Right hindlimb (tissue), 1 donor: ENCODE results near the gene CEL.
"Not testable (repeated sequence)": the region's sequence is repeated elsewhere in the genome, so short reads cannot be mapped to it uniquely, and the experiment has no call there.

Experiments used
- DNase-seq: peaks from one replicate; pipeline ENCODE4 v3.0.0-alpha.2; 2018

CEL gene

GRCh38 chr9:133061764-133062145 is at the start of gene CEL:
Gene CEL (plus strand): TSS chr9:133061981. CDS start chr9:133062003, 22 bp downstream.
- DNase-seq = not testable (repeated sequence)

GRCh38 chr9:133014696-133015095 is 47.1 kb upstream of the CEL start:
- DNase-seq = no peak

- no peak for DNase-seq
Observed at GRCh38 chr9:133023117-133023890, 38.5 kb upstream of the CEL start.

- no peak for DNase-seq
Observed at GRCh38 chr9:133026426-133026825, 35.4 kb upstream of the CEL start.

GRCh38 chr9:133027134-133027533 is 34.6 kb upstream of the CEL start:
- no peak for DNase-seq

GRCh38 chr9:133028221-133028620 is 33.6 kb upstream of the CEL start:
- no peak for DNase-seq

DNA sequence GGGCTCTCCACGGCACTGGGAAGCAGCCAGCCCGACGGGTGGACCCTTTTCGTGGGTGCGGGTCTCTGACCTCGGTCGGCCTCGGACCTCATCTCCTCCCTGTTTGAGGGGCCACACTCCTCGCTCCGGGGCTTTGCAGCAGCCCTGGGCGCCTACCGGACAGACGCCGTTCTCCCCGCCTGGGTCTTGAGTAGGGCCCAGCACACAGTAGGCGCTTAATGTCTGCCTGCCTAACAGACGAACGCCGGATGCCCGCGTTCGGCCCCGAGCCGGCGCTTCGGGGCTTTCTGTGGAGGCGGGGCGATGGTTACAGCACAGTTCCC is 31.8 kb upstream of the CEL start:
- DNase-seq = no peak

- peak; percentile 97 for DNase-seq
Observed at GRCh38 chr9:133030317-133031129, 31.3 kb upstream of the CEL start, which contains the start of gene GTF3C5. Gene GTF3C5 (plus strand): TSS chr9:133030997. CDS start chr9:133031012, 15 bp downstream.

DNA sequence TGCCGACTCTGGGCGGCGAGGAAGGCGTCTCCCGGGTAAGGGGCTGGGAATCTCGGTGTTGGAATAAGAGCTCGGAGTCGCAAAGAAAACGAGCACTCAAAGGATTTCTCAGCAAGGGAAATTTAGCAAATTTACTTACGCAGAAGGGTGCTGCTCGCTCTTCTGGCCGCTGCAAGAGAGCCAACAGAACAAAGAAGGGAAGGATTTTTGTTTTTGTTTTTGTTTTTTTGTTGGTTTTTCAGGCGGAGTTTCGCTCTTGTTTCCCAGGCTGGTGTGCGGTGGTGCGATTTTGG is 30.7 kb upstream of the CEL start:
- no peak for DNase-seq

DNA sequence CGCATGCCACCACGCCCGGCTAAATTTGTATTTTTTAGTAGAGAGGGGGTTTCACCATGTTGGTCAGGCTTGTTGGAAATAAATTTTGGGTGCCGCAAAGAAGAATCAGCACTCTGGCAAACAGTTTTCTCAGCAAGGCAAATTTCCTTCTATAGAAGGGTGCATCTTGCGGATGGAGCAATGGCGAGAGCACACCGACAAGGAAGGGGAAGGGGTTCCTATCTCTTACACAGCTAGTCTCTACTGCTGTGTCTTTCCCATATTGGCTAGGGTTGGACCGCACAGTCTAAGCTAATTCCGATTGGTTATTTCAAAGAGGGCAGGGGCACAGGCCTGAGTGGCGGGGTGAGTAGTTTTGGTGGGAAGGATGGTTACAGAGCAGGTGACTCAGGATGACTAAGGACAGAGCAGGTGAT is 30.3 kb upstream of the CEL start:
- no peak for DNase-seq

DNA sequence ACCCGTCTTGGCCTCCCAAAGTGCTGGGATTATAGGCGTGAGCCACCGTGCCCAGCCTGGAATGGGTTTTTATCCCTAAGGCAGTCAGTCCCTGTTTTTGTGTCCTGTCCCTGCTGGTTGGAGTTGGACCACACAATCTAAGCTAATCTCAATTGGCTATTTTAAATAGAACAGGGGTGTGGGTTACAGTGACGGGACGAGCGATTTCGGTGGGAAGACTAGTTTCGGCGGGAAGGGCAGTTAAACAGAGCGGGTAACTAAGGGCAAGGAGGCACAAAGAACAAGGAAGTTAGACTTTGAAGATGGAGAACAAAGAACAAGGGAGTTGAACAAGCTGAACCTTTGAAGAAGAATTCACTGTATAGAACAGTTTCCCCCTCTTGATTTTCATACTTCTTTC is 29.6 kb upstream of the CEL start:
- DNase-seq = no peak

- no peak for DNase-seq
Observed at GRCh38 chr9:133035669-133036068, 26.1 kb upstream of the CEL start.

DNA sequence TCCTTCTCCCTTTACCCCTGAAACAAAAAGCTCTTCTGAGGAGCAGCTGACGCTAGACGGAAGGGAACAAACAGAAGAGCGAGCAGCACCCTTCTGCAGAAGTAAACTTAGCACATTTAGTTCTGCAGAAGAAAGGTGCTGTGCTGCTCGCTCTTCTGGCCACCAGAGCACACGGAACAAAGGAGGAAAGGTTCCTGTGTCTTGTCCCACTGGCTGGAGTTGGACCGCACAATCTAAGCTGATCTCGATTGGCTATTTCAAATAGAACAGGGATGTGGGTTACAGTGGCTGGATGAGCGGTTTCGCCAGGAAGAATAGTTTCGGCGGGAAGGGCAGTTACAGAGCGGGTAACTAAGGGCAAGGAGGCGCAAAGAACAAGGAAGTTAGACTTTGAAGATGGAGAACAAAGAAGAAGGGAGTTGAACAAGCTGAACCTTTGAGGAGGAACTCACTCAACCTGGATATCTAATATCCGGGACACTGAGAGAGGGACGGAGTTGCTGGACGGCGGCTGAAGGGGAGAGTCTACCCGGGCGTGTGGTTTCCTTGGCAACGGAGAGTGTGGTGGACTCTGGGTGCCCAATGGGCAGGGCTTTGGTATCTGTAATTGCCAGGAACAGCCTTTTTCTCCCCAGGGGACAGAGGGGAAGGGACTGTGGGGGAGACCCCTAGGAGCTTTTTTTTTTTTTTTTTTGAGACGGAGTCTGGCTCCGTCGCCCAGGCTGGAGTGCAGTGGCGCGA is 23.8 kb upstream of the CEL start:
- DNase-seq = no peak

- not testable (repeated sequence) for DNase-seq
Observed at GRCh38 chr9:133040892-133041479, 20.8 kb upstream of the CEL start.

GRCh38 chr9:133041958-133042357 is 19.8 kb upstream of the CEL start:
- DNase-seq = no peak

GRCh38 chr9:133042676-133043075 is 19.1 kb upstream of the CEL start:
- DNase-seq = no peak

DNA sequence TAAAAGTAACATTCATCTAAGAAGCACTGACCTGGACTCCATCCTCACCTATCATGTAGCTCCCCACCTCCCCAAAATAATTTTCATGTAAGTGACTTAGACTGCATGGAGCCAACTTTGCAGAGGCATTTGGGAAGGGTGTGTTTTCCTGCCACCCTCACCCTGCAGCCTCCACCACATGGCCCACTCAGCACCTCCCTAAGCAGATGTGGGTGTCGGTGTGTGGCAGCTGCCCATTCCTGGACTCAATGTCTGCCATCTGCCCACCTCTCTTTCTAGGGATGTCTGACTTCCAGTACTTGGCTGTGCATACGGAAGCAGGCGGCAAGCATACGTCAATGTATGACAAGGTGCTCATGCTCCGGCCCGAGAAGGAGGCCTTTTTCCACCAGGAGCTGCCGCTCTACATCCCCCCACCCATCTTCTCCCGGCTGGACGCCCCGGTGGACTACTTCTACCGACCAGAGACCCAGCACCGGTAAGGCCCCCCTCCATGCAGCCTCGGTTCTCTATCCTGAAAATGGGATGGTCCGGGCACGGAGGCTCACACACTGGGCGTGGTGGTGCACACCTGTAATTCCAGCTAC is 18.2 kb upstream of the CEL start:
- DNase-seq = no peak

DNA sequence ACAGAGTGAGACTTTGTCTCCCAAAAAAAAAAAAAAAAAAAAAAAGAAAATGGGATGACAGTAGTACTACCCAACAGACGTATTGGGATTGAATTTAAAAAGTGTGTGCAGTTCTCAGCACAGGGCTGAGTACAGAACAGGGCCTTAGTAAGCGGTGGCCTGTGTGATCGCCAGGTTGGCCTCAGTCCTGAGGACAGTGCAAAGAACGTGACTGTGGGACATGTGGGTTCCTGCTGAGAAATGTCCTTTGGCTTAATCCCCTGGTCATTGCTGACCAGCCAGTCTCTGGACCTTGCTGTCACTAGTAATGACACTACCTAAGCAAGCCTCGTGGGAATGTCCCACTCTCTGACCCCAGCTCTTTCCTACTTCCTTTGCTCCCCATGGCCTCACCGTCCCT is 17.7 kb upstream of the CEL start:
- no peak for DNase-seq

- no peak for DNase-seq
Observed at GRCh38 chr9:133044661-133045060, 17.1 kb upstream of the CEL start.

DNA sequence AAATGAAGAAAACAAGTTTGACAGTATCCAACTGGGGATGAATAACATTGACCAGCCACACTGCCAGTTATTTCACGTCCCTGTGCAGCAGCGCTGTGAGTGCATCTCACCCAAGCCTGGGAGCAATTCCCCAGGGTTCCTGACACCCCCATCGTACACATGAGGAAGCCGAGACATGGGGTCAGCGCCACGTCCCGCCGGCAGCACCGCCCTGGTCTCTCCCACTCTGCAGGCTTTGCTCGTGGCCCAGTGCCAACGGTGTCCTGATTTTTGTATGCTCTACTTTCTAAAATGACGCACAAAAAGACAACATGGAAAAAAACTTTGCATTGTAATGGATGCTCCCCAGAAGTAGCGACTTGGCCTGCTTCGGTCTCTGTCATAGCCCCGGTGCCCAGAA is 16.6 kb upstream of the CEL start:
- DNase-seq = no peak

- no peak for DNase-seq
Observed at GRCh38 chr9:133046196-133046899, 15.4 kb upstream of the CEL start.

DNA sequence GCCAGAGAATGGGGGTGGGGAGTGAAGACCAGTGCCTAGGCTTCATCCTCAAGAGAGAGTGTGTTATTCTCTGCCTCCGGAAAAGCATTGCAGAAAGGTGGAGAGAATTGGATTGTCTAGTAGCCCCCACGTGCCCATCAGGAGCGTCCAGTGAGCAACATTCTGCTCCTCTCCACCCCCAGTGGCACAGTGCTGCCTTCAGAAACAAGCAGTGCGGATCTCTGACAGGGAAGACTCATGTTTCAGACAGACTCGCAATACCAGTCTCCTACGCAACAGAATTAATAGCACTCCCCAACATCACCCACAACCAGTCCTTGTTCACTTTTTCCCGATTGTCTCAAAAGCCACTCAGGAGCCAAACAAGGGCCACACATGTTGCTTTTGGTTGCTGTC is 14.9 kb upstream of the CEL start:
- no peak for DNase-seq
